WTC11 (cell line): ENCODE measurements around the gene PLEKHM3. TPM values are rescaled to one million over a fixed set of nuclear protein-coding genes. Genes with fewer than 3 reads are reported as not detected.

Experiments
- ATAC-seq: fragments of 200-7000 bp; cut with Tn5 transposase; 2 replicates; pipeline ENCODE4 v1.10.0; 2021; ENCODE audit warnings: mild to moderate bottlenecking, moderate library complexity
- CTCF ChIA-PET: fragments of 300-600 bp; sonication (Branson Sonifier 250); formaldehyde crosslinking; loops from one replicate; lab custom pipeline; 2021; ENCODE audit warnings: antibody characterized with exemption; lab: Charles Lee
- POLR2A ChIA-PET: fragments of 350-600 bp; sonication (Branson Sonifier 250); formaldehyde crosslinking; loops from one replicate; lab custom pipeline; 2021; ENCODE audit warnings: antibody characterized with exemption; lab: Charles Lee
- DNase-seq: peaks from one replicate; pipeline ENCODE4 v3.0.0; 2021; ENCODE audit warnings: low spot score
- H3K27ac Mint-ChIP-seq: 2 replicates; pipeline ENCODE4 v1.8.0; 2021; ENCODE audit warnings: mixed read lengths
- H3K27me3 Mint-ChIP-seq: 2 replicates; pipeline ENCODE4 v1.8.0; 2021; ENCODE audit warnings: low read depth, mild to moderate bottlenecking, moderate library complexity, mixed read lengths
- H3K36me3 Mint-ChIP-seq: 2 replicates; pipeline ENCODE4 v1.8.0; 2021; ENCODE audit warnings: mixed read lengths
- H3K4me1 Mint-ChIP-seq: 2 replicates; pipeline ENCODE4 v1.8.0; 2022; ENCODE audit warnings: mixed read lengths
- H3K4me3 Mint-ChIP-seq: 2 replicates; pipeline ENCODE4 v1.8.0; 2021; ENCODE audit warnings: mild to moderate bottlenecking, moderate library complexity, mixed read lengths
- H3K9me3 Mint-ChIP-seq: 2 replicates; pipeline ENCODE4 v1.8.0; 2021; ENCODE audit warnings: mixed read lengths
- AFF4 ChIP-seq: sonication (generic); formaldehyde crosslinking; IDR thresholded peaks from 2 replicates; pipeline ENCODE4 v1.8.1; 2023; ENCODE audit warnings: mild to moderate bottlenecking, missing genetic modification reagents, borderline replicate concordance
- ATF2 ChIP-seq: sonication (generic); formaldehyde crosslinking; IDR thresholded peaks from 2 replicates; pipeline ENCODE4 v1.8.1; 2022; ENCODE audit warnings: low read depth, missing genetic modification reagents, borderline replicate concordance
- CDX4 ChIP-seq: fragments of 250-450 bp; sonication (Bioruptor Pico); IDR thresholded peaks from 2 replicates; pipeline ENCODE4 v1.9.0; 2021; ENCODE audit warnings: moderate library complexity, mild to moderate bottlenecking, inconsistent platforms, borderline replicate concordance
- EMX1 ChIP-seq: fragments of 250-450 bp; sonication (Bioruptor Pico); IDR thresholded peaks from 2 replicates; pipeline ENCODE4 v1.8.0; 2021; ENCODE audit warnings: mild to moderate bottlenecking
- ESRRA ChIP-seq: sonication (generic); formaldehyde crosslinking; IDR thresholded peaks from 2 replicates; pipeline ENCODE4 v1.8.1; 2022; ENCODE audit warnings: mild to moderate bottlenecking, missing genetic modification reagents, borderline replicate concordance
- FOXK1 ChIP-seq: sonication (generic); formaldehyde crosslinking; IDR thresholded peaks from 2 replicates; pipeline ENCODE4 v1.8.0; 2022; ENCODE audit warnings: mild to moderate bottlenecking, moderate library complexity, missing genetic modification reagents
- GRHL2 ChIP-seq: fragments of 250-450 bp; sonication (Bioruptor Pico); IDR thresholded peaks from 2 replicates; pipeline ENCODE4 v1.8.0; 2022; ENCODE audit warnings: mild to moderate bottlenecking, moderate library complexity; ENCODE audit not compliant: insufficient replicate concordance, severe bottlenecking
- HMGXB4 ChIP-seq: sonication (generic); formaldehyde crosslinking; IDR thresholded peaks from 2 replicates; pipeline ENCODE4 v1.8.1; 2023; ENCODE audit warnings: mild to moderate bottlenecking, moderate library complexity, missing genetic modification reagents
- NR2C2 ChIP-seq: sonication (generic); formaldehyde crosslinking; IDR thresholded peaks from 2 replicates; pipeline ENCODE4 v1.8.0; 2022; ENCODE audit warnings: mild to moderate bottlenecking, missing genetic modification reagents
- RELA ChIP-seq: sonication (generic); formaldehyde crosslinking; IDR thresholded peaks from 2 replicates; pipeline ENCODE4 v1.8.1; 2022; ENCODE audit warnings: missing genetic modification reagents, mild to moderate bottlenecking, borderline replicate concordance
- SMAD4 ChIP-seq: sonication (generic); formaldehyde crosslinking; IDR thresholded peaks from 2 replicates; pipeline ENCODE4 v1.8.0; 2022; ENCODE audit warnings: mild to moderate bottlenecking, missing genetic modification reagents
- SP1 ChIP-seq: sonication (generic); formaldehyde crosslinking; conservative IDR thresholded peaks from 2 replicates; pipeline ENCODE4 v1.8.1; 2022; ENCODE audit warnings: missing genetic modification reagents
- TCF7 ChIP-seq: sonication (generic); formaldehyde crosslinking; IDR thresholded peaks from 2 replicates; pipeline ENCODE4 v1.8.0; 2022; ENCODE audit warnings: mild to moderate bottlenecking, low read depth, missing genetic modification reagents, moderate library complexity
- TP53 ChIP-seq: sonication (generic); formaldehyde crosslinking; IDR thresholded peaks from 2 replicates; pipeline ENCODE4 v1.8.1; 2023; ENCODE audit warnings: mild to moderate bottlenecking, missing genetic modification reagents
- USF1 ChIP-seq: sonication (generic); formaldehyde crosslinking; IDR thresholded peaks from 2 replicates; pipeline ENCODE4 v1.8.0; 2022; ENCODE audit warnings: mild to moderate bottlenecking, missing genetic modification reagents
- ZBTB21 ChIP-seq: sonication (generic); formaldehyde crosslinking; IDR thresholded peaks from 2 replicates; pipeline ENCODE4 v1.8.1; 2023; ENCODE audit warnings: mild to moderate bottlenecking, missing genetic modification reagents, borderline replicate concordance
- ZMAT4 ChIP-seq: fragments of 250-450 bp; sonication (Bioruptor Pico); IDR thresholded peaks from 2 replicates; pipeline ENCODE4 v1.9.0; 2021; ENCODE audit warnings: mild to moderate bottlenecking
- ZNF121 ChIP-seq: sonication (generic); formaldehyde crosslinking; IDR thresholded peaks from 2 replicates; pipeline ENCODE4 v1.8.0; 2023; ENCODE audit warnings: missing genetic modification reagents
- ZNF423 ChIP-seq: fragments of 250-450 bp; sonication (Bioruptor Pico); IDR thresholded peaks from 2 replicates; pipeline ENCODE4 v2.1.2; 2022; ENCODE audit warnings: mild to moderate bottlenecking, moderate library complexity
- total RNA-seq: library from RNA; stranded (reverse); gene quantifications from 3 replicates; pipeline ENCODE4 v1.2.3, GENCODE V29; 2021
- TF ChIP-seq, protein P1 (sequence below): sonication (generic); formaldehyde crosslinking; IDR thresholded peaks from 2 replicates; pipeline ENCODE4 v1.8.1; 2023; ENCODE audit warnings: mild to moderate bottlenecking, missing genetic modification reagents
- TF ChIP-seq, protein P2 (sequence below): fragments of 250-450 bp; sonication (Bioruptor Pico); IDR thresholded peaks from 2 replicates; pipeline ENCODE4 v1.8.0; 2021; ENCODE audit warnings: mild to moderate bottlenecking

The PLEKHM3 gene
- total RNA-seq, 1 experiment from 2014 or later: 5.8 TPM

- Mint-ChIP-seq H3K27me3 (no peaks in the 10 kb centered on the region), H3K4me1 (peaks cover 28% of the 10 kb centered on the region), H3K36me3 (no peaks in the 10 kb centered on the region), H3K4me3 (no peak overlapping the region), H3K9me3 (no peaks in the 10 kb centered on the region), H3K27ac (no peak overlapping the region; the same call in 1 of the 2 replicates)
- ChIA-PET POLR2A (no interaction called here), CTCF (no interaction called here)
- DNase-seq: no peak
- ATAC-seq: no peak
- TF ChIP-seq CDX4 (CRISPR knock-in tag) (no peak), ZNF121 (CRISPR knock-in tag) (peak; percentile 96)
Measured at GRCh38 chr2:207839575-207839974, 185.8 kb downstream of the PLEKHM3 start.

GRCh38 chr2:207839028-207839427 lies 186.3 kb downstream of the PLEKHM3 start:
- Mint-ChIP-seq H3K36me3 (no peaks in the 10 kb centered on the region), H3K27ac (no peak overlapping the region), H3K27me3 (no peaks in the 10 kb centered on the region), H3K4me3 (no peak overlapping the region), H3K4me1 (peaks cover 27% of the 10 kb centered on the region), H3K9me3 (no peaks in the 10 kb centered on the region)
- no peak for ATAC-seq
- no peak for DNase-seq
- ChIA-PET CTCF (no interaction called here), POLR2A (no interaction called here)
- no peak for TF ChIP-seq EMX1 (CRISPR knock-in tag)
- TF ChIP-seq ZMAT4 (CRISPR knock-in tag): no peak
- TF ChIP-seq TP53 (CRISPR knock-in tag): no peak
- TF ChIP-seq HMGXB4 (CRISPR knock-in tag): no peak
- TF ChIP-seq RELA (CRISPR knock-in tag): no peak
- no peak for TF ChIP-seq ZBTB21
- no peak for TF ChIP-seq SMAD4 (CRISPR knock-in tag)
- TF ChIP-seq ESRRA (CRISPR knock-in tag): no peak
- TF ChIP-seq TCF7: no peak
- TF ChIP-seq ZNF423 (CRISPR knock-in tag): no peak
- no peak for TF ChIP-seq FOXK1 (CRISPR knock-in tag)
- no peak for TF ChIP-seq GRHL2 (CRISPR knock-in tag)
- no peak for TF ChIP-seq AFF4
- TF ChIP-seq SP1 (CRISPR knock-in tag): no peak
- TF ChIP-seq USF1 (CRISPR knock-in tag): no peak
- TF ChIP-seq, protein P1, sequence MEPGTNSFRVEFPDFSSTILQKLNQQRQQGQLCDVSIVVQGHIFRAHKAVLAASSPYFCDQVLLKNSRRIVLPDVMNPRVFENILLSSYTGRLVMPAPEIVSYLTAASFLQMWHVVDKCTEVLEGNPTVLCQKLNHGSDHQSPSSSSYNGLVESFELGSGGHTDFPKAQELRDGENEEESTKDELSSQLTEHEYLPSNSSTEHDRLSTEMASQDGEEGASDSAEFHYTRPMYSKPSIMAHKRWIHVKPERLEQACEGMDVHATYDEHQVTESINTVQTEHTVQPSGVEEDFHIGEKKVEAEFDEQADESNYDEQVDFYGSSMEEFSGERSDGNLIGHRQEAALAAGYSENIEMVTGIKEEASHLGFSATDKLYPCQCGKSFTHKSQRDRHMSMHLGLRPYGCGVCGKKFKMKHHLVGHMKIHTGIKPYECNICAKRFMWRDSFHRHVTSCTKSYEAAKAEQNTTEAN (CRISPR knock-in tag): no peak
- no peak for TF ChIP-seq ATF2 (CRISPR knock-in tag)
- no peak for TF ChIP-seq NR2C2 (CRISPR knock-in tag)
- TF ChIP-seq, protein P2, sequence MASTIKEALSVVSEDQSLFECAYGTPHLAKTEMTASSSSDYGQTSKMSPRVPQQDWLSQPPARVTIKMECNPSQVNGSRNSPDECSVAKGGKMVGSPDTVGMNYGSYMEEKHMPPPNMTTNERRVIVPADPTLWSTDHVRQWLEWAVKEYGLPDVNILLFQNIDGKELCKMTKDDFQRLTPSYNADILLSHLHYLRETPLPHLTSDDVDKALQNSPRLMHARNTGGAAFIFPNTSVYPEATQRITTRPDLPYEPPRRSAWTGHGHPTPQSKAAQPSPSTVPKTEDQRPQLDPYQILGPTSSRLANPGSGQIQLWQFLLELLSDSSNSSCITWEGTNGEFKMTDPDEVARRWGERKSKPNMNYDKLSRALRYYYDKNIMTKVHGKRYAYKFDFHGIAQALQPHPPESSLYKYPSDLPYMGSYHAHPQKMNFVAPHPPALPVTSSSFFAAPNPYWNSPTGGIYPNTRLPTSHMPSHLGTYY (CRISPR knock-in tag): no peak
